Measurements from ENCODE around the gene ANXA2R. TPM values are rescaled to one million over a fixed set of nuclear protein-coding genes. Genes with fewer than 3 reads are reported as not detected.

ANXA2R gene
- total RNA-seq, 2 experiments from 2014 or later, result 3.2 to 4.6 TPM

DNA sequence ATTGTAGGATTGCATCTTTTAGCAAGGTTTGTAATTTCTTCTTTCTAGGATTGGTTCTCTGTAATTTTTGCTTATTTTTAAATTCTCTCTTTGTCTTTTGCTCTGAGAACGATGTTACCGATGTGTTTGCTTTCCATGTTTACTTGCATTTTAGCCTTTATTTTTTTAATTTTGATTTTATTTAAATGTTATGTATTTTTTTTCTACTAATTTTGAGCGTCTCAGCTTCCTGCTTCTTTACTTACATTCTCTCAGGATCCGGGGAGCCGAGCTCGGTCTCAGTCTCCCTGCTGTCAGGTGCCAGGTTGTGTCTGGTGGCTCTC is 20.9 kb downstream of the ANXA2R start:
- CTCF ChIA-PET, result interaction anchor here (0.7 to 7.3 kb wide), 21 partner anchors 8 to 465 kb away, joined by 3 to 158 read pairs (median 6); partner anchors contain the start of genes ANXA2R, TMEM267 and ZNF131
- intact Hi-C loops (cut with DNase I, micrococcal nuclease), result loop anchor here (1.0 to 5.0 kb wide), 5 partner anchors 47 to 538 kb away; partner anchors contain the start of genes NIM1K (in 1 of the 2) and PAIP1 (in 1 of the 2)
- peaks cover 34% of the 10 kb centered on the region for H3K4me1 Mint-ChIP-seq

DNA sequence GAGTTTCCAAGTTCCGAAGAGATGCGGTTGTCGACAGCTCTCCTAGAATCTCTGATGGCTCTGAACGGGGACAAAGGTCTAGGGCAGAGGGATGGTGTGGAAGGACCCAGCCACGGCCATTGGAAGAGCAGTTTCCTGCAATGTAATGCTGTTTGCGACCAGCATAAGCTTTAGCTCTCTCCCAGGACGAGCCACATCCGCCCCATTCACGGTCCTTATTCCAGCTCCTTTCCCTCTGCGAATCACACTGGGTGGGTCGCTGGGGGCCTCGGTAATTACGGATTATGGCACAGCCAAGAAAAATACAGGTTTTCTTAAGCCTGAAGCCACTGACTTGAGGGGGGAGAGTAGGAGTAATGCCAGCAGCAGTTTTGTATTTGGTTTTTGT is 22.7 kb downstream of the ANXA2R start:
- ChIA-PET CTCF (interaction anchor here (0.6 to 7.1 kb wide), 10 partner anchors 9 to 109 kb away, joined by 3 to 83 read pairs (median 4); partner anchors contain the start of gene ANXA2R), POLR2A (interaction anchor here (0.6 to 3.7 kb wide), 9 partner anchors 9 to 1181 kb away, joined by 3 to 52 read pairs (median 4); no protein-coding TSS in a partner anchor)
- intact Hi-C loops (cut with DNase I, micrococcal nuclease), result loop anchor here (1.0 to 5.0 kb wide), 4 partner anchors 8 to 175 kb away; partner anchors contain the start of gene NIM1K (in 1 of the 2)
- H3K9me3 Mint-ChIP-seq (ENCODE audit: low read depth), result no peaks in the 10 kb centered on the region
- peak overlapping the region; percentile 94 for H3K4me3 Mint-ChIP-seq
- no peaks in the 10 kb centered on the region for H3K27me3 Mint-ChIP-seq
- peak; percentile 60 for DNase-seq
- peaks cover 34% of the 10 kb centered on the region for H3K4me1 Mint-ChIP-seq
- H3K36me3 Mint-ChIP-seq (ENCODE audit: low read depth), result peaks cover 3% of the 10 kb centered on the region
- peak overlapping the region; percentile 99 for H3K27ac Mint-ChIP-seq
- ATAC-seq, result peak; percentile 27

More for the DNA sequence above, 20.9 kb downstream of the ANXA2R start:
- DNase-seq (no peak), ATAC-seq (no peak)
- no peaks in the 10 kb centered on the region for H3K9me3 Mint-ChIP-seq (ENCODE audit: low read depth)
- H3K27me3 Mint-ChIP-seq, result no peaks in the 10 kb centered on the region
- H3K27ac Mint-ChIP-seq, result peak overlapping the region; percentile 99
- H3K4me3 Mint-ChIP-seq, result peak overlapping the region; percentile 94
- peaks cover 3% of the 10 kb centered on the region for H3K36me3 Mint-ChIP-seq (ENCODE audit: low read depth)
- POLR2A ChIA-PET, result interaction anchor here (1.2 to 3.7 kb wide), 8 partner anchors 11 to 294 kb away, joined by 3 to 52 read pairs (median 16); partner anchors contain the start of gene HMGCS1

DNA sequence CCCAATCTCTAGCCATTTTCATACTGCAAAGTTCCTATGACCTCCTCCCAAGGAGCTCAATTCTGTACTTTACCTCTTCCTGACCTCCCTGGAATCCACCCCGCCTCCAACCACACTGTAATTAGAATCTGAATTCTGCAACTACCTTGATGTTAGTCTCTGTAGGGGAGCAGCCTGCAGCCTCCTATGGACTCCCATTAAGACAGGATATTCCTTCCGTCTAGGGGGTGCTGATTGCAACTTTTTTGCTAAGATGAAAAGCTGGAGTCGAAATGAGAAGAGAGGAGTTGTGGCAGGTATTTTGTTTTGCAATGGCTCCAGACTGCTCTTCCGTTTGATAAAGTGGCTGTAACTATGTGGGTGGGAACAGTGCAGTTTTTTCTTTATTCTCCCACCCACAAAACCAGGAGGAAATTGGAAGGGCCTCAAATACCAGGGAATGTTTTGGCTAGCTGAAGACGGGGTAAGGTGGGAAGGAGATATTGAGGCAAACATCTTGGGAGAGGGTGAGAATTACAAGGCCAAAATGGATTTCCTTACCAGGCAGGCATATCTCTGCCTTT is 23.8 kb downstream of the ANXA2R start:
- POLR2A ChIA-PET, result interaction anchor here (1.1 to 1.4 kb wide), 2 partner anchors 49 to 299 kb away, joined by 3 to 5 read pairs; no protein-coding TSS in a partner anchor
- CTCF ChIA-PET, result interaction anchor here (0.5 to 7.1 kb wide), 16 partner anchors 8 to 118 kb away, joined by 3 to 83 read pairs (median 4); no protein-coding TSS in a partner anchor
- ATAC-seq, result no peak
- Mint-ChIP-seq H3K27ac (peak overlapping the region; percentile 77), H3K27me3 (no peaks in the 10 kb centered on the region), H3K4me1 (peaks cover 33% of the 10 kb centered on the region), H3K4me3 (peak overlapping the region; percentile 94), H3K36me3 (ENCODE audit: low read depth) (peaks cover 3% of the 10 kb centered on the region), H3K9me3 (ENCODE audit: low read depth) (no peaks in the 10 kb centered on the region)
- DNase-seq, result no peak
- intact Hi-C loops (cut with DNase I, micrococcal nuclease), result loop anchor here (1.0 to 5.0 kb wide), 3 partner anchors 91 to 1146 kb away; partner anchors contain the start of genes NIM1K (in 1 of the 2) and OXCT1 (in 1 of the 2)

DNA sequence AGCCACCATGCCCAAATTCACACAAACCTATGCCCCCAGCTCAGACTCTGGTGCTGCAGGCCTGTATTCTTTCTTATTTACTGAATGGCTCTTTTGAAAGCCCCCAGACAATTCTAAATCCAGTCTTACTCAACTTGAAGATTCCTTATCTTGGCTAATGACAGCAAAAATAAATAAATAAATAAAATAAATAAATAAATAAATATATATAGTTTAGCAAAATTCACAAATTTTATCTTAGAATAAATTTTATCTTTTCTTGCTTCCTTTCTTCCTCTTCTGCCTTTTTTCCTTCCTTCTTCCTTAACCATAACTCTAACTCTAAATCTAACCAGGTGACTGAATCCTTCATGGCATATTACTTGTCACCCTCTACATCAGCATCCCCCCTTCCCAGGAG is 25.6 kb downstream of the ANXA2R start:
- no peak overlapping the region for H3K4me3 Mint-ChIP-seq
- POLR2A ChIA-PET, result no interaction called here
- no peak overlapping the region for H3K27ac Mint-ChIP-seq
- CTCF ChIA-PET, result interaction anchor here (0.6 to 2.1 kb wide), 3 partner anchors 20 to 125 kb away, joined by 5 to 6 read pairs (median 6); no protein-coding TSS in a partner anchor
- peaks cover 3% of the 10 kb centered on the region for H3K36me3 Mint-ChIP-seq (ENCODE audit: low read depth)
- peaks cover 42% of the 10 kb centered on the region for H3K4me1 Mint-ChIP-seq
- DNase-seq (no peak), ATAC-seq (no peak)
- no peaks in the 10 kb centered on the region for H3K27me3 Mint-ChIP-seq
- H3K9me3 Mint-ChIP-seq (ENCODE audit: low read depth), result no peaks in the 10 kb centered on the region
- intact Hi-C loops (cut with DNase I, micrococcal nuclease), result no loop called here

DNA sequence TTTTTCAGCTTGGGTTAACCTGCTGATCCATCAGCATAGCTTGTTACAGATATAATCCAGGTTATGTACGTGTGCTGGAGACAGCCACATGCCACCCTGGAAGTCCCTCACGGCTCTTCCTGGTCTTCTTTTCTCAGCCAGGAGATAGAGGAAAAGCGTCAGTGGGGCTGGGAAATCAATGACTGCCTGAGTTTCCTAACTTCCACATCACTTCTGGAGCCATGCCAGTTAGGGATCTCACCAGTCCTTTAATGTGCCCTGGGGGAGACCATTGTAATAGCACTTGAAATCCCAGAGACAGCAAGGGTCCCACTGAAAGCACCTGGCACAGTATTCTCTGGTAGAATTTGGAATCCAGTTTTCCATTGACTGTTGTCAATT is 29.2 kb downstream of the ANXA2R start:
- Mint-ChIP-seq H3K27ac (peak overlapping the region; percentile 94), H3K4me1 (peaks cover 35% of the 10 kb centered on the region), H3K27me3 (no peaks in the 10 kb centered on the region), H3K4me3 (peak overlapping the region; percentile 76), H3K36me3 (ENCODE audit: low read depth) (peaks cover 5% of the 10 kb centered on the region), H3K9me3 (ENCODE audit: low read depth) (no peaks in the 10 kb centered on the region)
- ATAC-seq, result no peak
- ChIA-PET CTCF (interaction anchor here (1.0 kb wide), 2 partner anchors 8 to 102 kb away, joined by 4 to 5 read pairs; no protein-coding TSS in a partner anchor), POLR2A (no interaction called here)
- intact Hi-C loops (cut with DNase I, micrococcal nuclease), result no loop called here
- no peak for DNase-seq

DNA sequence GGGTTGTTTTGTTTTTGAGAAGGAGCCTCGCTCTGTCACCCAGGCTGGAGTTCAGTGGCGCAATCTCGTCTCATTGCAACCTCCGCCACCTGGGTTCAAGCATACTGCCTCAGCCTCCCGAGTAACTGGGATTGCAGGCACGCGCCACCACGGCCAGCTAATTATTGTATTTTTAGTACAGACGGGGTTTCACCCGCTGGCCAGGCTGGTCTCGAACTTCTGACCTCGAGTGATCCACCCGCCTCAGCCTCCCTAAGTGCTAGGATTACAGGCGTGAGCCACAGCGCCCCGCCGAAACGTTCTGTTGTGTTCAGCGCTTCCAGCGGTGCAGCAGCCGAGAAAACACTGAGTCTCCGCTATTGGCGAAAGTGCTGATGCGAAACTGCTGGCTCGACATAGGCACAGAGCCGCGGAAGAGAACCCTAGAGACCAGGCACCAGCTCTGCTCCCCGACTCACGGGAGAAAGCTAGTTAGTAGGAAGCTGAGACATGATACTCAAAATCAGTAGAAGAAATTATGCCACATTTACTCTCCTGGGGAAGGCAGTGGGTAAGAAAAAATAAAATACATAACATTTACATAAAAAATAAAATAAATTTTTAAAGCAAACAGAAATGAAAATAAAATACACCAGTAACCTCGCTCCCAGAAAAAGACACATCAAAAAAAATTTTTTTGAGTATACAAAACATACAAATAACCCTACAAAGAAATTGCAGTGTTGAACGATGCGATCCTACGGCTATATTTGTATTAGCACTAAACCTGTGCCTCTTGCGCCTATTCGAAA is 31.6 kb downstream of the ANXA2R start:
- ATAC-seq (peak; percentile 64), DNase-seq (peak; percentile 94)
- POLR2A ChIA-PET, result interaction anchor here (1.0 to 3.3 kb wide), 9 partner anchors 9 to 58 kb away, joined by 3 to 23 read pairs (median 4); no protein-coding TSS in a partner anchor
- Mint-ChIP-seq H3K36me3 (ENCODE audit: low read depth) (peaks cover 2% of the 10 kb centered on the region), H3K27ac (peak overlapping the region; percentile 94), H3K27me3 (no peaks in the 10 kb centered on the region), H3K4me3 (peak overlapping the region; percentile 76), H3K4me1 (peaks cover 21% of the 10 kb centered on the region), H3K9me3 (ENCODE audit: low read depth) (no peaks in the 10 kb centered on the region)
- CTCF ChIA-PET, result interaction anchor here (0.6 to 5.3 kb wide), 15 partner anchors 9 to 148 kb away, joined by 3 to 83 read pairs (median 5); no protein-coding TSS in a partner anchor
- intact Hi-C loops (cut with DNase I, micrococcal nuclease), result loop anchor here (1.0 to 5.0 kb wide), 12 partner anchors 9 to 304 kb away; partner anchors contain the start of genes ANXA2R (in 2 of the 2), ZNF131 (in 2 of the 2) and HMGCS1 (in 1 of the 2)

DNA sequence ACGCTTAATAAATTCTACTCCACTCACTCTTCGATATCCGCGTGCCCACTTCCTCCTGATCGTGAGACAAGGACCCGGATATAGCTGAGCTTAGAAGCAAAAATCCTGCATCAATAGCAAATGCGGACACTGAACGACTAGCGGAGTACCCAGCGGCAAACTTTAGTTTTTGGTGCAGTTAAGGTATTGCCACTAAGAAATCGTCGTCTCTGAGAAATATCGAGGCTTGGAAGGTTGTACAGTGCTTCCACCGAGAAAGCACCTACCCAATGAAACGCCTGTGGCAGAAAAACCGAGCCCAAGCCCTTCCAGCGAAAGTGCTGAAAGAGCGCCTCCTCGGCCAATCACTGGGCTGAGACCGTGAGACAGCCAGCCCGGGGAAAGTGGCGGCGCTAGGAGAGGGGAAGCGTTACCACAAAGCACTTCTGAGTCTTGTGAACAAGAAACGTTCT is 32.2 kb downstream of the ANXA2R start:
- Mint-ChIP-seq H3K27ac (peak overlapping the region; percentile 94), H3K36me3 (ENCODE audit: low read depth) (peaks cover 2% of the 10 kb centered on the region), H3K4me3 (peak overlapping the region; percentile 76), H3K4me1 (peaks cover 21% of the 10 kb centered on the region), H3K27me3 (no peaks in the 10 kb centered on the region), H3K9me3 (ENCODE audit: low read depth) (no peaks in the 10 kb centered on the region)
- DNase-seq (peak; percentile 91), ATAC-seq (peak; percentile 70)
- intact Hi-C loops (cut with DNase I, micrococcal nuclease), result loop anchor here (1.0 to 5.0 kb wide), 12 partner anchors 10 to 304 kb away; partner anchors contain the start of genes ANXA2R (in 2 of the 2), ZNF131 (in 2 of the 2) and HMGCS1 (in 1 of the 2)
- CTCF ChIA-PET, result interaction anchor here (0.8 to 5.3 kb wide), 17 partner anchors 9 to 105 kb away, joined by 3 to 83 read pairs (median 4); no protein-coding TSS in a partner anchor
- POLR2A ChIA-PET, result interaction anchor here (1.0 to 3.3 kb wide), 10 partner anchors 9 to 58 kb away, joined by 3 to 23 read pairs (median 4); no protein-coding TSS in a partner anchor

DNA sequence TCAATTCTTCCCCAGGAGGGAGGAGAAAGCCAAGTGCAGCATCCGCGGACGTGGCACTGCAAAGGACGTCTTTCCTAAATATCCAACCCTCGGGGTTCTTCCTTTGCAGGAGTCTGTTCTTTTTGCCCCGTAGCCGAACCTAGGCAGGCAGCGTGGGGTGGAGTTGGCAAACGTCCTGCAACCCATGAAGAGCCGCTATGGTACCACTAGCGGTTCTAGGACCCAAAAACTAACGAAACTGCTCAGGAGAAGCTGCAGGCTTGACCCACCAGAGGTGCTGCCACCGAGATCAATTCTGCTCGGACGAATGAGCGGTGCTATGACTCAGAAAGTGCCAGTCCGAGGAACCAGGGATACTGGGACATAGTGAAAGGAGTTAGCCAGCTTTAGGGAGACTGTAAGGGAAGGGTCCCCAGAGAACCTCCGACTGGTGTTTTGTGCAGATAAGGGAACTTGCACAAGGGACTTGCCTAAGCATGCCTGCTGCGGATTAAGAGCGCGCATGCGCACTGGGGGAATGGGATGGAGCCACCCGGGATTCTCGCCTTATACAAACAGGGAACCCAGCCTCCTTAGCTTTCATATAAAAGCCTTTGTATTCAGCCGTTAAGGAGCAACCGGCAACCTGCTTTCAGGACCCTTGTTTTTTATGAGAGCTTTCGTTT is 32.7 kb downstream of the ANXA2R start:
- intact Hi-C loops (cut with DNase I, micrococcal nuclease), result loop anchor here (2.0 to 5.0 kb wide), 4 partner anchors 13 to 305 kb away; partner anchors contain the start of genes HMGCS1 (in 1 of the 2) and ZNF131 (in 1 of the 2)

DNA sequence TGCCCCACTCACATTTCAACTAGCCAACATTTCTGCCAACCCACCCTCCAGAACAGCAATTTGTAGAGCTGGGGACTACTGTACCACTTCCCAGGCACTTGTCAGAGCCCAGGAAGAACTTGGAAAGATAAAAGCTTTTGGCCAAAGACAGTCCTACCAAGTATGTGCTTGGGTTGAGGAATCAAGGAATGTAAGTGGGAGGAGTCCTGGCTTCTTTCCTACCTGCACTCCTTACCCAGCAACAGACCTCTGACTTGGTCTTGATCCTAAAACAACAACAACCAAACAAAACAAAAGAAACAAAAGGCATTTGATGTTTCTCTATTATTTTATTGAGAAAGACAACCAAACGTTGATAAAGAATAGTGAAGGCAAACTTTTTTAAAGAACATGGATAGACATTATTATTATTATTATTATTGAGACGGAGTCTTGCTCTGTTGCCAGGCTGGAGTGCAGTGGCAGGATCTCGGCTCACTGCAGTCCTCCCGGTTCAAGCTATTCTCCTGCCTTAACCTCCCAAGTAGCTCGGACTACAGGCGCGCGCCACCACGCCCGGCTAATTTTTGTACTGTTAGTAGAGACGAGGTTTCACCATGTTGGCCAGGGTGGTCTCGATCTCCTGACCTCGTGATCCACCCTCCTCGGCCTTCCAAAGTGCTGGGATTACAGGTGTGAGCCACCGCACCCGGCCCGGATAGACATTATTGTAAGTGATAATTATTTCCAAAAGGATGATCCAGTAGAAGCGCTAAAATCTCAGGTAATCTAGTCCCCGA is 33.5 kb downstream of the ANXA2R start:
- no peaks in the 10 kb centered on the region for H3K9me3 Mint-ChIP-seq (ENCODE audit: low read depth)
- H3K27ac Mint-ChIP-seq, result peak overlapping the region; percentile 94
- H3K27me3 Mint-ChIP-seq, result no peaks in the 10 kb centered on the region
- ATAC-seq (no peak), DNase-seq (no peak)
- H3K4me1 Mint-ChIP-seq, result peaks cover 21% of the 10 kb centered on the region
- H3K4me3 Mint-ChIP-seq, result peak overlapping the region; percentile 76
- intact Hi-C loops (cut with DNase I, micrococcal nuclease), result loop anchor here (2.0 to 5.0 kb wide), 4 partner anchors 14 to 306 kb away; partner anchors contain the start of genes HMGCS1 (in 1 of the 2) and ZNF131 (in 1 of the 2)
- ChIA-PET POLR2A (interaction anchor here (1.0 to 3.3 kb wide), 4 partner anchors 11 to 56 kb away, joined by 3 to 23 read pairs (median 4); no protein-coding TSS in a partner anchor), CTCF (interaction anchor here (0.7 to 5.3 kb wide), 12 partner anchors 7 to 99 kb away, joined by 3 to 83 read pairs (median 4); no protein-coding TSS in a partner anchor)
- peaks cover 2% of the 10 kb centered on the region for H3K36me3 Mint-ChIP-seq (ENCODE audit: low read depth)

More for the DNA sequence above, 32.7 kb downstream of the ANXA2R start:
- ChIA-PET CTCF (interaction anchor here (0.8 to 5.3 kb wide), 16 partner anchors 8 to 102 kb away, joined by 3 to 83 read pairs (median 4); no protein-coding TSS in a partner anchor), POLR2A (interaction anchor here (1.0 to 3.3 kb wide), 7 partner anchors 10 to 57 kb away, joined by 3 to 23 read pairs (median 4); no protein-coding TSS in a partner anchor)
- DNase-seq, result peak; percentile 85
- H3K9me3 Mint-ChIP-seq (ENCODE audit: low read depth), result no peaks in the 10 kb centered on the region
- no peaks in the 10 kb centered on the region for H3K27me3 Mint-ChIP-seq
- H3K36me3 Mint-ChIP-seq (ENCODE audit: low read depth), result peaks cover 2% of the 10 kb centered on the region
- peak overlapping the region; percentile 76 for H3K4me3 Mint-ChIP-seq
- H3K27ac Mint-ChIP-seq, result peak overlapping the region; percentile 94
- peaks cover 21% of the 10 kb centered on the region for H3K4me1 Mint-ChIP-seq
- peak; percentile 34 for ATAC-seq
